Common myeloid progenitor, CD34-positive (primary cell): Measurements from ENCODE around the gene EPHA6.

Experiments
- CTCF ChIA-PET: fragments of 350-600 bp; sonication (Branson Sonifier 250); formaldehyde crosslinking; loops from one replicate; lab custom pipeline; 2021; ENCODE audit warnings: antibody characterized with exemption; lab: Charles Lee
- POLR2A ChIA-PET: fragments of 350-600 bp; sonication (Branson Sonifier 250); formaldehyde crosslinking; loops from one replicate; lab custom pipeline; 2021; ENCODE audit warnings: antibody characterized with exemption; lab: Charles Lee
- DNase-seq, 3 donors: peaks; one replicate each; pipeline versions ENCODE4 v3.0.0 to v3.0.0-alpha.2; 2013
- H3K27ac ChIP-seq, 2 experiments: 1 replicate in 1 of 2; 2 replicates in 1 of 2; pipeline ENCODE4 v1.7.0; 2013; ENCODE audit warnings: inconsistent platforms in 2 of 2, low read length in 2 of 2, mild to moderate bottlenecking in 2 of 2, low read depth in 1 of 2, moderate library complexity in 1 of 2; ENCODE audit not compliant: severe bottlenecking in 2 of 2, insufficient read depth in 1 of 2, poor library complexity in 1 of 2
- H3K27me3 ChIP-seq, 5 experiments: replicated peaks in 2 of 5; 1 replicate in 3 of 5; 2 replicates in 2 of 5; pipeline versions ENCODE4 v1.6.1 to v1.7.0; 2013; ENCODE audit warnings: low read length in 4 of 5, mild to moderate bottlenecking in 2 of 5, moderate library complexity in 2 of 5, inconsistent platforms in 1 of 5; ENCODE audit not compliant: insufficient read depth in 5 of 5, control insufficient read depth in 4 of 5
- H3K36me3 ChIP-seq, 4 experiments: 1 replicate in 2 of 4; 2 replicates in 2 of 4; pipeline versions ENCODE4 v1.6.1 to v1.7.0; 2013; ENCODE audit warnings: low read length in 3 of 4, control low read depth in 1 of 4, mild to moderate bottlenecking in 1 of 4; ENCODE audit not compliant: control insufficient read depth in 4 of 4, insufficient read depth in 4 of 4
- H3K4me1 ChIP-seq, 4 experiments: 1 replicate in 3 of 4; 2 replicates in 1 of 4; pipeline versions ENCODE4 v1.6.1 to v1.7.1; 2013; ENCODE audit warnings: low read length in 3 of 4, mild to moderate bottlenecking in 3 of 4, control low read depth in 1 of 4, inconsistent platforms in 1 of 4, moderate library complexity in 1 of 4; ENCODE audit not compliant: control insufficient read depth in 4 of 4, insufficient read depth in 4 of 4; ENCODE audit errors: control extremely low read depth in 1 of 4
- H3K4me3 ChIP-seq, 7 experiments: 1 replicate in 4 of 7; 2 replicates in 3 of 7; pipeline versions ENCODE4 v1.5.1 to v1.7.0; 2013; ENCODE audit warnings: mild to moderate bottlenecking in 7 of 7, low read length in 6 of 7, moderate library complexity in 6 of 7, inconsistent platforms in 2 of 7, low read depth in 2 of 7, control low read depth in 1 of 7; ENCODE audit not compliant: insufficient read depth in 4 of 7, control insufficient read depth in 1 of 7; ENCODE audit errors: extremely low read depth in 1 of 7
- H3K9me3 ChIP-seq, 5 experiments: 1 replicate in 4 of 5; 2 replicates in 1 of 5; pipeline versions ENCODE4 v1.6.1 to v1.7.1; 2013; ENCODE audit warnings: low read length in 4 of 5, mild to moderate bottlenecking in 2 of 5, inconsistent platforms in 1 of 5, low read depth in 1 of 5, moderate library complexity in 1 of 5; ENCODE audit not compliant: control insufficient read depth in 4 of 5, insufficient read depth in 2 of 5; ENCODE audit errors: control extremely low read depth in 1 of 5
- WGBS: methylation state at CpG from one replicate; pipeline ENCODE4 v1.1.5; 2013; ENCODE audit not compliant: insufficient coverage; 5-methylcytosine and 5-hydroxymethylcytosine counted together

Gene EPHA6

GRCh38 chr3:96860882-96861281 is 46.5 kb downstream of the EPHA6 start:
- POLR2A ChIA-PET = no interaction called here
- WGBS = 100% methylated on average over 1 of the region's 1 CpG
- Histone ChIP-seq H3K9me3 (no peaks in the 10 kb centered on the region), H3K4me3 (no peak overlapping the region), H3K4me1 (no peaks in the 10 kb centered on the region), H3K27me3 (no peaks in the 10 kb centered on the region), H3K36me3 (no peaks in the 10 kb centered on the region), H3K27ac (no peak overlapping the region)
- CTCF ChIA-PET = no interaction called here
- no peak for DNase-seq

GRCh38 chr3:96863129-96863740 is 48.8 kb downstream of the EPHA6 start:
- no peaks in the 10 kb centered on the region for H3K36me3 ChIP-seq
- H3K27ac ChIP-seq = no peak overlapping the region
- WGBS = no CpG with 5 or more reads among the region's 1 CpG
- POLR2A ChIA-PET = no interaction called here
- no peaks in the 10 kb centered on the region for H3K27me3 ChIP-seq
- peak; percentile 28 to 68 (median 55) for DNase-seq
- H3K4me1 ChIP-seq = no peaks in the 10 kb centered on the region
- CTCF ChIA-PET = interaction anchor here (0.6 to 1.6 kb wide), 3 partner anchors 14 to 1160 kb away, joined by 3 to 4 read pairs (median 3); no protein-coding TSS in a partner anchor
- no peak overlapping the region for H3K4me3 ChIP-seq
- no peaks in the 10 kb centered on the region for H3K9me3 ChIP-seq

- Histone ChIP-seq H3K4me1 (no peaks in the 10 kb centered on the region), H3K36me3 (no peaks in the 10 kb centered on the region), H3K9me3 (no peaks in the 10 kb centered on the region), H3K27me3 (no peaks in the 10 kb centered on the region), H3K4me3 (no peak overlapping the region), H3K27ac (no peak overlapping the region)
- POLR2A ChIA-PET = no interaction called here
- no CpG with 5 or more reads among the region's 2 CpGs for WGBS
- CTCF ChIA-PET = no interaction called here
- peak in 1 of 3 donors; percentile 1 for DNase-seq
Measured at GRCh38 chr3:96865605-96866004, 51.2 kb downstream of the EPHA6 start.

- no peaks in the 10 kb centered on the region for H3K9me3 ChIP-seq
- ChIA-PET POLR2A (no interaction called here), CTCF (no interaction called here)
- DNase-seq = no peak
- no peaks in the 10 kb centered on the region for H3K27me3 ChIP-seq
- WGBS = 100% methylated on average over 2 of the region's 2 CpGs
- H3K36me3 ChIP-seq = no peaks in the 10 kb centered on the region
- H3K4me3 ChIP-seq = no peak overlapping the region
- H3K27ac ChIP-seq = no peak overlapping the region
- H3K4me1 ChIP-seq = no peaks in the 10 kb centered on the region
Measured at GRCh38 chr3:96869316-96869715, 54.9 kb downstream of the EPHA6 start.

- Histone ChIP-seq H3K4me1 (no peaks in the 10 kb centered on the region), H3K27me3 (no peaks in the 10 kb centered on the region), H3K36me3 (no peaks in the 10 kb centered on the region), H3K4me3 (no peak overlapping the region), H3K27ac (no peak overlapping the region), H3K9me3 (no peaks in the 10 kb centered on the region)
- DNase-seq = no peak
- ChIA-PET CTCF (no interaction called here), POLR2A (no interaction called here)
- no CpG with 5 or more reads among the region's 4 CpGs for WGBS
Measured at GRCh38 chr3:96877510-96877909, 63.1 kb downstream of the EPHA6 start.

GRCh38 chr3:96900031-96900430 is 85.6 kb downstream of the EPHA6 start:
- no CpG with 5 or more reads among the region's 1 CpG for WGBS
- Histone ChIP-seq H3K36me3 (no peaks in the 10 kb centered on the region), H3K4me3 (no peak overlapping the region), H3K27me3 (no peaks in the 10 kb centered on the region), H3K9me3 (peaks cover 0 to 2% (median 0%) of the 10 kb centered on the region in 5 experiments), H3K27ac (no peak overlapping the region), H3K4me1 (no peaks in the 10 kb centered on the region)
- no peak for DNase-seq
- ChIA-PET POLR2A (no interaction called here), CTCF (no interaction called here)

GRCh38 chr3:96900566-96900965 is 86.2 kb downstream of the EPHA6 start:
- H3K27ac ChIP-seq = no peak overlapping the region
- H3K4me1 ChIP-seq = no peaks in the 10 kb centered on the region
- CTCF ChIA-PET = no interaction called here
- no peaks in the 10 kb centered on the region for H3K27me3 ChIP-seq
- DNase-seq = no peak
- POLR2A ChIA-PET = no interaction called here
- peaks cover 0 to 2% (median 0%) of the 10 kb centered on the region in 5 experiments for H3K9me3 ChIP-seq
- no peak overlapping the region for H3K4me3 ChIP-seq
- WGBS = 100% methylated on average over 2 of the region's 4 CpGs
- no peaks in the 10 kb centered on the region for H3K36me3 ChIP-seq
